Measurements from ENCODE around the gene C6orf47. TPM values are rescaled to one million over a fixed set of nuclear protein-coding genes. Genes with fewer than 3 reads are reported as not detected.

The C6orf47 gene
- total and polyA plus RNA-seq, 2 of the 13 experiments (the other 11 are each of a cell fraction or from before 2014, with no cell fraction given), result 1.7 to 18.1 TPM

DNA sequence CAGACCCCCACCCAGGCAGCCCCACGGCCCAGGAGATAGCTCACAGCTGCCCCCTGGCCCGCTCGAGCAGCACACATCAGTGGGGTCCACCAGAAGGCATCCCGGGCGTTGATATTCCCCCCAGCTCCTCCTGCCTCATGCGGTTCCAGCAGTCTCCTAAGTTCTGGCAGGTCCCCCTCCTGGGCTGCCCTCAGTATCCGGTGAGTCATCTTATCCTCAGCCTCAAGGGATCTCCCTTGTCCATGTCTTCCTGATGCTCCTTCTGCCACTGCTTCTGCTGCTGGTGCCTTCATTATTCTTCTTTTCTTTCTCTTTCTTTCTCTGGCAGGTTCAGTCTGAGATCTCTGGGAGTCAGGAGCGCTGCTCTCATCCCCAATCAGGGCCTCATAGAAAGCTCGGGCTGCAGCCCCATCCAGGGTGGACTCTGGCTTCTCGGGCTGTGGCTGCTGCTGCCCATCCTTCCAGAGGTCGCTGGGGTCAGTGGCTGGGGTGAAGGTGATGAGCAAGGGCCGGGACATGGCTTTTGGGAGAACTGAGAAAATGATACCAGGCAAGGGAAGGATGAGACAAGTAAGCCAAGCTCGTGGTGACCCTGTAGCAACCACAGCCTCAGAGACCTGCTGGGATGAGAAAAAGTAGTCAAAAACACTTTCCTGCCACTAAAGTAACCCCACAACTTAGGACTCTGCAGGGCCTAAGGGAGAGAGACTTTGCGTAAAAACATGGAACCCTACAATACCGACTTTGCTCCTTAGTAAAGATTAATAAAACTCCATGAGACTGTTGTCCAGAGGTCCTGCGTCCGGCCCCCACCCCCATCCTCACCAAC, 3.6 kb upstream of the C6orf47 start (continued):
- TF ChIP-seq, protein P1, sequence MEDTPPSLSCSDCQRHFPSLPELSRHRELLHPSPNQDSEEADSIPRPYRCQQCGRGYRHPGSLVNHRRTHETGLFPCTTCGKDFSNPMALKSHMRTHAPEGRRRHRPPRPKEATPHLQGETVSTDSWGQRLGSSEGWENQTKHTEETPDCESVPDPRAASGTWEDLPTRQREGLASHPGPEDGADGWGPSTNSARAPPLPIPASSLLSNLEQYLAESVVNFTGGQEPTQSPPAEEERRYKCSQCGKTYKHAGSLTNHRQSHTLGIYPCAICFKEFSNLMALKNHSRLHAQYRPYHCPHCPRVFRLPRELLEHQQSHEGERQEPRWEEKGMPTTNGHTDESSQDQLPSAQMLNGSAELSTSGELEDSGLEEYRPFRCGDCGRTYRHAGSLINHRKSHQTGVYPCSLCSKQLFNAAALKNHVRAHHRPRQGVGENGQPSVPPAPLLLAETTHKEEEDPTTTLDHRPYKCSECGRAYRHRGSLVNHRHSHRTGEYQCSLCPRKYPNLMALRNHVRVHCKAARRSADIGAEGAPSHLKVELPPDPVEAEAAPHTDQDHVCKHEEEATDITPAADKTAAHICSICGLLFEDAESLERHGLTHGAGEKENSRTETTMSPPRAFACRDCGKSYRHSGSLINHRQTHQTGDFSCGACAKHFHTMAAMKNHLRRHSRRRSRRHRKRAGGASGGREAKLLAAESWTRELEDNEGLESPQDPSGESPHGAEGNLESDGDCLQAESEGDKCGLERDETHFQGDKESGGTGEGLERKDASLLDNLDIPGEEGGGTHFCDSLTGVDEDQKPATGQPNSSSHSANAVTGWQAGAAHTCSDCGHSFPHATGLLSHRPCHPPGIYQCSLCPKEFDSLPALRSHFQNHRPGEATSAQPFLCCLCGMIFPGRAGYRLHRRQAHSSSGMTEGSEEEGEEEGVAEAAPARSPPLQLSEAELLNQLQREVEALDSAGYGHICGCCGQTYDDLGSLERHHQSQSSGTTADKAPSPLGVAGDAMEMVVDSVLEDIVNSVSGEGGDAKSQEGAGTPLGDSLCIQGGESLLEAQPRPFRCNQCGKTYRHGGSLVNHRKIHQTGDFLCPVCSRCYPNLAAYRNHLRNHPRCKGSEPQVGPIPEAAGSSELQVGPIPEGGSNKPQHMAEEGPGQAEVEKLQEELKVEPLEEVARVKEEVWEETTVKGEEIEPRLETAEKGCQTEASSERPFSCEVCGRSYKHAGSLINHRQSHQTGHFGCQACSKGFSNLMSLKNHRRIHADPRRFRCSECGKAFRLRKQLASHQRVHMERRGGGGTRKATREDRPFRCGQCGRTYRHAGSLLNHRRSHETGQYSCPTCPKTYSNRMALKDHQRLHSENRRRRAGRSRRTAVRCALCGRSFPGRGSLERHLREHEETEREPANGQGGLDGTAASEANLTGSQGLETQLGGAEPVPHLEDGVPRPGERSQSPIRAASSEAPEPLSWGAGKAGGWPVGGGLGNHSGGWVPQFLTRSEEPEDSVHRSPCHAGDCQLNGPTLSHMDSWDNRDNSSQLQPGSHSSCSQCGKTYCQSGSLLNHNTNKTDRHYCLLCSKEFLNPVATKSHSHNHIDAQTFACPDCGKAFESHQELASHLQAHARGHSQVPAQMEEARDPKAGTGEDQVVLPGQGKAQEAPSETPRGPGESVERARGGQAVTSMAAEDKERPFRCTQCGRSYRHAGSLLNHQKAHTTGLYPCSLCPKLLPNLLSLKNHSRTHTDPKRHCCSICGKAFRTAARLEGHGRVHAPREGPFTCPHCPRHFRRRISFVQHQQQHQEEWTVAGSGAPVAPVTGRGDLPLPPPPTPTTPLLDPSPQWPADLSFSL (CRISPR knock-in tag; IDR thresholded peaks at IDR 0.05), result no peak
- no peak for TF ChIP-seq ZFAT (CRISPR knock-in tag; conservative IDR thresholded peaks at IDR 0.05)
- no peak for TF ChIP-seq ZNF766 (CRISPR knock-in tag; IDR thresholded peaks at IDR 0.05; ENCODE audit: borderline replicate concordance)
- no peak for TF ChIP-seq TBP (CRISPR knock-in tag; IDR thresholded peaks at IDR 0.05)
- TF ChIP-seq, protein P2, sequence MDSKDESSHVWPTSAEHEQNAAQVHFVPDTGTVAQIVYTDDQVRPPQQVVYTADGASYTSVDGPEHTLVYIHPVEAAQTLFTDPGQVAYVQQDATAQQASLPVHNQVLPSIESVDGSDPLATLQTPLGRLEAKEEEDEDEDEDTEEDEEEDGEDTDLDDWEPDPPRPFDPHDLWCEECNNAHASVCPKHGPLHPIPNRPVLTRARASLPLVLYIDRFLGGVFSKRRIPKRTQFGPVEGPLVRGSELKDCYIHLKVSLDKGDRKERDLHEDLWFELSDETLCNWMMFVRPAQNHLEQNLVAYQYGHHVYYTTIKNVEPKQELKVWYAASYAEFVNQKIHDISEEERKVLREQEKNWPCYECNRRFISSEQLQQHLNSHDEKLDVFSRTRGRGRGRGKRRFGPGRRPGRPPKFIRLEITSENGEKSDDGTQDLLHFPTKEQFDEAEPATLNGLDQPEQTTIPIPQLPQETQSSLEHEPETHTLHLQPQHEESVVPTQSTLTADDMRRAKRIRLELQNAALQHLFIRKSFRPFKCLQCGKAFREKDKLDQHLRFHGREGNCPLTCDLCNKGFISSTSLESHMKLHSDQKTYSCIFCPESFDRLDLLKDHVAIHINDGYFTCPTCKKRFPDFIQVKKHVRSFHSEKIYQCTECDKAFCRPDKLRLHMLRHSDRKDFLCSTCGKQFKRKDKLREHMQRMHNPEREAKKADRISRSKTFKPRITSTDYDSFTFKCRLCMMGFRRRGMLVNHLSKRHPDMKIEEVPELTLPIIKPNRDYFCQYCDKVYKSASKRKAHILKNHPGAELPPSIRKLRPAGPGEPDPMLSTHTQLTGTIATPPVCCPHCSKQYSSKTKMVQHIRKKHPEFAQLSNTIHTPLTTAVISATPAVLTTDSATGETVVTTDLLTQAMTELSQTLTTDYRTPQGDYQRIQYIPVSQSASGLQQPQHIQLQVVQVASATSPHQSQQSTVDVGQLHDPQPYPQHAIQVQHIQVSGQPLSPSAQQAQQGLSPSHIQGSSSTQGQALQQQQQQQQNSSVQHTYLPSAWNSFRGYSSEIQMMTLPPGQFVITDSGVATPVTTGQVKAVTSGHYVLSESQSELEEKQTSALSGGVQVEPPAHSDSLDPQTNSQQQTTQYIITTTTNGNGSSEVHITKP (CRISPR knock-in tag; IDR thresholded peaks at IDR 0.05; ENCODE audit: low read depth), result no peak
- no peak for TF ChIP-seq KAT8 (CRISPR knock-in tag; IDR thresholded peaks at IDR 0.05)
- TF ChIP-seq, protein P3, sequence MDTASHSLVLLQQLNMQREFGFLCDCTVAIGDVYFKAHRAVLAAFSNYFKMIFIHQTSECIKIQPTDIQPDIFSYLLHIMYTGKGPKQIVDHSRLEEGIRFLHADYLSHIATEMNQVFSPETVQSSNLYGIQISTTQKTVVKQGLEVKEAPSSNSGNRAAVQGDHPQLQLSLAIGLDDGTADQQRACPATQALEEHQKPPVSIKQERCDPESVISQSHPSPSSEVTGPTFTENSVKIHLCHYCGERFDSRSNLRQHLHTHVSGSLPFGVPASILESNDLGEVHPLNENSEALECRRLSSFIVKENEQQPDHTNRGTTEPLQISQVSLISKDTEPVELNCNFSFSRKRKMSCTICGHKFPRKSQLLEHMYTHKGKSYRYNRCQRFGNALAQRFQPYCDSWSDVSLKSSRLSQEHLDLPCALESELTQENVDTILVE (CRISPR knock-in tag; IDR thresholded peaks at IDR 0.05), result no peak; the same call in 1 of the 2 replicates
- TF ChIP-seq IRX3 (CRISPR knock-in tag; IDR thresholded peaks at IDR 0.05; ENCODE audit: borderline replicate concordance, low read depth), result no peak
- no peak for TF ChIP-seq NFIB (CRISPR knock-in tag; IDR thresholded peaks at IDR 0.05; ENCODE audit: borderline replicate concordance)
- no peak for TF ChIP-seq ZNF484 (CRISPR knock-in tag; IDR thresholded peaks at IDR 0.05; ENCODE audit: borderline replicate concordance, low read depth)
- TF ChIP-seq, protein P4, sequence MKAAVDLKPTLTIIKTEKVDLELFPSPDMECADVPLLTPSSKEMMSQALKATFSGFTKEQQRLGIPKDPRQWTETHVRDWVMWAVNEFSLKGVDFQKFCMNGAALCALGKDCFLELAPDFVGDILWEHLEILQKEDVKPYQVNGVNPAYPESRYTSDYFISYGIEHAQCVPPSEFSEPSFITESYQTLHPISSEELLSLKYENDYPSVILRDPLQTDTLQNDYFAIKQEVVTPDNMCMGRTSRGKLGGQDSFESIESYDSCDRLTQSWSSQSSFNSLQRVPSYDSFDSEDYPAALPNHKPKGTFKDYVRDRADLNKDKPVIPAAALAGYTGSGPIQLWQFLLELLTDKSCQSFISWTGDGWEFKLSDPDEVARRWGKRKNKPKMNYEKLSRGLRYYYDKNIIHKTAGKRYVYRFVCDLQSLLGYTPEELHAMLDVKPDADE (CRISPR knock-in tag; IDR thresholded peaks at IDR 0.05), result no peak

Data from HepG2 (cell line).